Endometrial microvascular endothelial cells (primary cell): ENCODE measurements around the gene PPARGC1A. TPM values are rescaled to one million over a fixed set of nuclear protein-coding genes. Genes with fewer than 3 reads are reported as not detected.

ENCODE experiments used
- in situ Hi-C: cut with HindIII; loops from 2 replicates; pipeline ENCODE4 v1.10.0; 2017; ENCODE audit warnings: low sequenced_read_pairs, low pct_unique_long_range_greater_than_20kb; ENCODE audit errors: inconsistent ontology term
- total RNA-seq: library from RNA; depleted of rRNA; stranded (reverse); fragments of >200 nt; gene quantifications from one replicate; pipeline ENCODE4 v1.2.3, GENCODE V29; 2015; ENCODE audit errors: inconsistent ontology term

The PPARGC1A gene
- total RNA-seq, 1 donor from 2014 or later = not detected

DNA sequence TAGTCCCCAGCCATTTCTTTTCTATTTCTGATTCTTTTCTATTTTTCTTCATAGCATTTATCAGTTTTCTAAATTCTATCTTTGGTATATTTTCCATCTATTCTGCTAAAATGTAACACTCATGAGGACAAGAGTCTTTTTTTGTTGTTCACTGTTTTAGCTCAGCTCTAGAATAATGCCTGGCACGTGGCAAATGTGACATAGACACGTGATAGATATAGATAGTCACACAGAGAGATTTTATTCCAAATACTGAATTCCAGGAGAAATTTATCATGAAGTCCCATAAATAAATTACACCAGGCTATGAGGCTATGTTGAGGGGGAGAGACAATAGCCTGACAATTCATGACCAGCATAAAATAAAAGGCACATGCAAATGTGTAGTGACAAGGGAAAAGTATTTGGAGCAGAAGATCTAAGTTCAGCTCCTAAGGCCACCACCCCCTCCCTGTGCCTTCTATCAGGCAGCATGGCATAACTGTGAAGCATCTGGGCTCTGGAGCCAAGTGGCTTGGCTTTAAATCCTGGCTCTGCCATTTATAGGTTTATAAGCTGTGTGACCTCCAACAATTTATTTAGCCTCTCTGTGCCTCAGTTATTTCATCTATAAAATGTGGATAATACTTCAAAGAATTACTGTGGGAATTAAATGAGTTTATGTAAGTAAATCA lies 25.7 kb upstream of the PPARGC1A start:
- in situ Hi-C loops = no loop called here

DNA sequence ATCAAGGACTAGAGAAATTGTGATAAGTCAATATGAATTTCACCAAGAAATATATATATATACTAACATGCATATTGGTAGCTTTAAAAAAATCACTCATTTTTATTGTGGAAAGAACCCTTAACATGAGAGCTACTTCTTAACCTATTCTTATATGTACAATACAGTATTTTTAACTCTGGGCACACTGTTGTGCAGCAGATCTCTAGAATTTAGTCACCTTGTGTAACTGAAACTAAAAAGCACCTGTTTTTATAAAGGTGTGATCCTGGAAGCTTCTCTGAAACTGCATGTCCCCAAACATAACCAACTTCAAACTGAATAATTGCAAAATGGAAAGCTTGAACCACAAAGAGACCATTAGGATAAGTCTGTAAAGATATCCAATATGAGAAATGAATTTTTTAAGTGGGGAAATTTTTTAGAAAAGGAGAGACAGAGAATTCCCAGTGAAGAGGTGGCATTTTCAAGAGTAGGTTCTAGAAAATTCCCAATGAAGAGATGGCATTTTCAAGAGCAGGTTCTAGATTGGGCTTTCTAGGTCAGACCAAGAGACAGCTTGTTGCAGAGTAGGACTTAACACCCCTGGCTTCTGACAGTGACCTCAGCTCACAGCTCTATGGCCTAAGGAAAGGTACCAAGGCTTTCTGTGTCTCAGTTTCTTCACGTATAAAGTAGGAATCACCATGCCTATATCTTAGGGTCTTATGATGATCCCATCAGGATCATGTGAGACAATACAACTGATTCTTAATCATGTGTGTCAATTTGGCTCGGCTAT lies 22.0 kb upstream of the PPARGC1A start:
- in situ Hi-C loops = no loop called here

DNA sequence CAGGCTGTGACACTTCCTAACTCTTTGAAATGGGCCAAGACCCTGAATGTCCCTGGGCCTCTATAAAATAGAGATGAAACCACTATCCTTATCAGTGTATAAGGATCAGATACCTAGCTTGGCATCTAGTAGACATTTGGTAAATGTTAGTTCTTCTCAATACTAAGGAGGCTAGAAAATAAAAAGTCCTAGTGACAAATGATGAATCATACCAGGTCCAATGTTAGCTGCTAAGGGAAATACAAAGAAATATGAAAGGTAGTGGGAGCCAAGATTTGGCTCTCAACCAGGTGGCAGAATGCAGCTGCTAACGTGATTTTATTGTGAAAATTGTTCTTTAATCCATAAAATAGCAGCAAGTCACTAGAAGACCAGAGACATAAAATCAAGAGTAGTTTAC lies 19.8 kb upstream of the PPARGC1A start:
- in situ Hi-C loops = no loop called here

DNA sequence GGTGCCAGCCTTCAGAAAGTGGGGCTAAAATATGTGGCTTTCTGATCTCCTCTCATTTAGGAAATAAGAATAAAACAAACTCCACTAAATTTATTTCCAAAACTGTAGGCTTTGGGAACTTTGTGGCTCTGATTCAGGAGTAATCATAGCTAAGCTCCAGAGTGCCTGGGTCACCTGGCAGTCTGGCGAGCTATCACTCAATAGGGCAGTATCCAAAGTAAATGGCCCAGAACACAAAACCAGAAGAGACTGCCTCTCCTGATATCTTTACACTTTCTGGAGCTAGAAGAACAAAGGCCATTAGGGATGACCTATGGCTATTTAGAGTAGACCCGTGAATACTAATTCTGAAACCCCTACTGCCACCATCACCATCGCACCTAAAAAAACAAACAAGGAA lies 17.0 kb upstream of the PPARGC1A start:
- in situ Hi-C loops = no loop called here

DNA sequence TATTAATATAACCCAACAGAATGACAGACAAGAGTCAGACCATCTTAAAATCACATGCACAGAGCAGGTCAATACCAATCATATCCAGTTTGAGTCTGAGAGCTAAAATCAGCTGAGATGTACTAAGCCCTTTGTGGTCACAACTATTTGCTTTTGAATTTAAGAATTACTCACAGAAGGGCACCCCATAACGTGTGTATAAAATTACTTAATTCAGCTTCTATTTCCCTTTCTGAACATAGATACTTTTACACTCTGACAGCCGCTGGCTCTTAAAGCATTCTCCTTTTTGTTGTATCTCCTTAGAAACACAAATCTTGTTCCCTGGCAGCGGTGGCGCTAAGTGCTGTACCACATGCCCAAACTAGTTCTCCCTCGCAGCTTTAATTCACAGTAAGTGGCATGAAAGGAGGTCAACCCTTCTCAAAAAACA lies 14.8 kb upstream of the PPARGC1A start:
- in situ Hi-C loops = no loop called here

DNA sequence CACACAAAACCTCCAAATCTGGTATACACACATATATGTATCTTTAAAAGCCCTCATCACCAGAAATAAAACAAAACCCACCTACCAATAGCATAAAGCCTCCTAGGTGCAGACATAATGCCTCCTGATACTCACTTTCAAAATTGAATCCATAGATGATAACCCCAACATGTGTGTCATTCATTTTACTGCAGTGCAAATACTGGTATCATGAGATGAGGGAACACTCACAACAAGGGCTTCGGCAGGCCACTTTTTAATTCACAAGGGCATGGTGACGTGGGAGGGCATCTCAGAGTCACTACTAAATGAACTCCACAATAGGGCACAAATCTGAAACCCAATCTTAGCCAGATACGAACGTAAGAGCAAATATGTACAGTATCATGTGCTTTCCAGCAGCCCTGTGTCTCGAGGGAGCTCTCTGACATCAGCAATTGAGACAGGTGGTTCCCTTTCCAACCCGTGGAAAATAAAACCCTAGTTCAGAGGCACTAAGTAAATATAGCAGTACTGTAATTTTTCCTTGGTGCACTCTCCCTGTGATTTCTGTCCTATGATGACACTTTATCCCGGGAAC lies 14.1 kb upstream of the PPARGC1A start:
- in situ Hi-C loops = no loop called here

DNA sequence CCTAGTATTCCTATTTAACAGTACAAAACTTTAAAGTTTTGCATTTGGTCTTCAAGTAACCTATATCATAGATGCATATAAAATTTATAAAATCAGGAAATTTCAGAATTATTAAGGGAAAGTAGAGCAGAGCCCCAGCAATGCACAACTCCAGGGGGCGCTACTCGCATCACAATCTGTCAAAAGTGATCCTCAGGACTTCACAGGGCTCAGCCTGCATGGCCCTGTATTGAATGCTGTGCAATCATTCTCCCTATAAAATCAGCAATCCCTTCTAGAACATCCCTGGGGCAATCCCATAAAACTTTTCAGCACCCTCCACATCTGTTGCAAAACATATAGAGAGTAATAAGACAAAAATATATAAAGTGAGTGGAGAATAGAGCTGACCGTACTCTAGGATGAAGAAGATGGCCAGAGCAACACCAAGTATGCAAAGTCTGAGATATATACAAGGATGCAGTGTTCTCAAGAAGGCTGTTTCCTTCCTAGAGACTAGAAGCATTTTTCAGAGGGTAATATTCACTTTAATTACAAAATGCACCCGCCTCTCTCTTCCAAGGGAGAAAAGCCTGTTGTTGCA lies 12.5 kb upstream of the PPARGC1A start:
- in situ Hi-C loops = no loop called here

DNA sequence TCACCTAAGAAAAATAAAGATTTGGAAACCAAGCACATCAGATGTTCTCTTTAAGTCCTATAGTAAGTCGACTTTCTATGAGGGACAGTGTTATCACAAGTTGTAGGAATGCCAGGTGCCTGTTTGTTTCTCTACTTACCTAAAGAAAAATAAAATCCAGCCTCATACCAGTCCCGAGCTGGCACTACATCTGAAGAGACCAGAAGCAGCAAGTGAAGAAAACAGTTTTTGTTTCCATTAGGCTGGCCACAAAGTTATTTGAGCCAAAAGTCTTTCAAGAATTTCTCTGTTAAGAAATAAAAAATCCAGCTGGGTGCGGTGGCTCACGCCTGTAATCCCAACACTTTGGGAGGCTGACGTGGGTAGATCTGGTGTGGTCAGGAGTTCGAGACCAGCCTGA lies 10.8 kb upstream of the PPARGC1A start:
- in situ Hi-C loops = no loop called here

DNA sequence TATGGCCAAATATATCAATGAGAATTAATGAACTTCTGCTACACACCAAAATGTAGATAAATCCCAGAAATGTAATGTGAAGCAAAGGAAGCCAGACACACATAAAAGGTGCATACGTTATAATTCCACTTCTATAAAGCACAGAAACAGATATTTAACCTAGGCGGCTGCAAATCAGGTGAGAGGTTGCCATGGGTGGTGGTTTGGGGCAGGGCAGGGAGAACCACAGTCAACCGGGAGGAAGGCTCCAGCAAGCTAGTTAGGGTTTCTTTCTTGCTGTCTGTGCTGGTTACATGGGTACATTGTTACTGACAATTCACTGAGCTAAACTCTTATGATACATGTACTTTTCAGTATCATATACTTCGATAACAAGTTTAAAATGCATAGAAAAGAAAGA lies 9.7 kb upstream of the PPARGC1A start:
- in situ Hi-C loops = no loop called here

DNA sequence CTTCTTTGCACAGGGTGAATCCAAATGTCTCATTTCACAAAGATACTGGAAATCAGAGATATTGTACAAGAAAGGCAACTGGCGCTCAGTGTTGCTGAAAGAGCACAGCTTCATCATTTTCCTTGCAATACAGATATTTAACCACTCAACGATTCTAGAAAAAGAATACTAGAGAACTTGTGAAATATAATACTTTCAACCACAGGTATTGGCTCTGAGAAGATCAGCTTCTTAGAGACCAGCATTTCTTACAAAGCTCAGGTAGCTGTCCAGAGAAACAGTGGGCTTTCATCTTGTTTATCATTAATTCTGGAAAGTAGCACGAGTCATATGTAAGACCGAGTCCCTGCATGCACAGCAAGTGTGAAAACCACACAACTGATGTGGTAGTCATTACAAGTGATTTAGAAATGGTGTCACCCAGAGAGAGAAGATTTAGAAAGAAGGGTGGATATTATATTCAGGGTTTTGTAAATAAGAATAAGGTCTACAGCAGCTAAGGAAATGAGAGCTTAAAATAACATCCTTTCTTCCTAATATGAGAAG lies 7.8 kb upstream of the PPARGC1A start:
- in situ Hi-C loops = no loop called here

DNA sequence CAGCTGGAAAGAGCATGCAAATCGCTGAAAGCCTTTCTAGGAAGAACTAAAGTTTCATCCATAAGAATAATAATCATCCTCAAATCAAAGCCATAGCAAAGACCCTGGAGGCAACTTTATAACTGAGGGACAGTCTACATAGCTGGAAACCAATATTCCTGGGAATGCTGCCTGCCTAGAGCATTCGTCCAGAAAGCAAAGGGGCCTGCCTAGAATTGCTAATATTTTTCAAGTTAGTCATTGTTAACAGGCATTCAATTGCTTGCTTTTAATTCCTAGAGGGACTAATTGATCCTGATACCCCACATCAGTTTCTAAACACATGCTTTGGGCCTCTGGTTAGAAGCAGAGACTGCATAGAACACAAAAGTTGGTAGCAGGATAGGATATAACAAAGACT lies 4.2 kb upstream of the PPARGC1A start:
- in situ Hi-C loops = no loop called here

DNA sequence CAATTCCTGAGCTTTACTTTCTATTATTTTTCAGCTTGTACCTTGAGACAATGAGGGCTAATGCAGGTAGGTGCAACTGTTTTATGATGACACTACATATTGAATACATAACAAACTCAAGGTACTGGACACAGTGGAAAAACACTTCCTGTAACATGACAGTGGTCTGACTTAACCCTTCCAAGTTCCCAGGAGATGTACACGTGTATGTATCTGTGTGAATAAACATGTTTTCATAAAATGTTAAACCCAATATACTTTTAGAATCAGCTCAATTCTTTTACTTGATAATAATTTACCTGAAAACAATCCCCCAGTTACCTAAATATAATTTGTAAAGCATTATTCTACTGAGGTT lies 1.2 kb upstream of the PPARGC1A start:
- in situ Hi-C loops = no loop called here

DNA sequence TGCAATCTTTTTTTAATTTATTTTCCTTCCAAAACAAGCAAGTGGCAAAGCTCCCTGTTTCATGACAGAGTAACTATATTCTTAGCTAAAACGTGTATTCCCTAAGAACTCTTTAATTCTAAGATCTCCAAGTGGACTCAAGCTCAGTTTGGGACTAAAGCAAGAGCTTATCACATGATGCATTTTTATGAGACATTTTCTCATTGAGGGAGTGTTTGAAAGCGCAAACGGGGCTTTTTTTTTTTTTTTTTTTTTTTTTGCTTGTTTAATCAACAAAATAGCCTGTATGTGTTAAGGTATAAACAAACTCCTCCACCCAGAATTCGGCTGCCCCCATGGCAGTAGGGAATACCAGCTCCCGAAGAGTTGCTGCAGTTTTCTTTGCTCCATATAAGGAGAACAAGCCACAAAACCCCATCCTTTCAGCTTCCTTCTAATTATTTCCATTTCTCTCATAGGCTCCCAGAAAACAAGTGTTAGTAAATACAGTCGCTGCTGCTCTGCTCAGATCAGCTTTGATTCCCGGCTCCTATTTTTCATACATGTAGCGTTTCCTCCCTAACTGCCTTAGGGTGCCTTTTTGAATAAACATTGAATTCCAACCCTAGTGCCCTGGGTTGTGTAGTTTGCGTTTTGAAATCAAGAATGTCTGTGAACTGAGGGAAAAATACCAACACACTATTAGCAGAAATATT lies 669 bp upstream of the PPARGC1A start:
- in situ Hi-C loops = no loop called here

DNA sequence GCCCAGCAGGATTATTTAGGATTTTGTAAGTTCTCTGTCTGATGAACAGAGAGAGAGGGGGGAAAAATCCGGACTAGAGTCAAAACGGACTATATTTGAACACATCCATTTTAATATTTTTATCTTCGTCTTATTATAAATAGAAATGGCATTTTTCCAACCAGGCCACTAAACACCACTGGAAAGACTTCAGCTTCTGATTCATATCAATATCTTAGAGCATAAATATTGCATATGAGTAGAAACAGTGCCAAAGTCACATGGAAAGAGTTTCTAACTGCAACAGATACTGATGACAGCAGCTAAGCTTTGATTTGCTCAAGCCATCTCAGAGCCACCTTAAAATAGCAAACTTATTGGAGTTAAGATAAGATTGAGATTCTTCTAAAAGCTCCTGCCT lies 456 bp downstream of the PPARGC1A start:
- in situ Hi-C loops = no loop called here

DNA sequence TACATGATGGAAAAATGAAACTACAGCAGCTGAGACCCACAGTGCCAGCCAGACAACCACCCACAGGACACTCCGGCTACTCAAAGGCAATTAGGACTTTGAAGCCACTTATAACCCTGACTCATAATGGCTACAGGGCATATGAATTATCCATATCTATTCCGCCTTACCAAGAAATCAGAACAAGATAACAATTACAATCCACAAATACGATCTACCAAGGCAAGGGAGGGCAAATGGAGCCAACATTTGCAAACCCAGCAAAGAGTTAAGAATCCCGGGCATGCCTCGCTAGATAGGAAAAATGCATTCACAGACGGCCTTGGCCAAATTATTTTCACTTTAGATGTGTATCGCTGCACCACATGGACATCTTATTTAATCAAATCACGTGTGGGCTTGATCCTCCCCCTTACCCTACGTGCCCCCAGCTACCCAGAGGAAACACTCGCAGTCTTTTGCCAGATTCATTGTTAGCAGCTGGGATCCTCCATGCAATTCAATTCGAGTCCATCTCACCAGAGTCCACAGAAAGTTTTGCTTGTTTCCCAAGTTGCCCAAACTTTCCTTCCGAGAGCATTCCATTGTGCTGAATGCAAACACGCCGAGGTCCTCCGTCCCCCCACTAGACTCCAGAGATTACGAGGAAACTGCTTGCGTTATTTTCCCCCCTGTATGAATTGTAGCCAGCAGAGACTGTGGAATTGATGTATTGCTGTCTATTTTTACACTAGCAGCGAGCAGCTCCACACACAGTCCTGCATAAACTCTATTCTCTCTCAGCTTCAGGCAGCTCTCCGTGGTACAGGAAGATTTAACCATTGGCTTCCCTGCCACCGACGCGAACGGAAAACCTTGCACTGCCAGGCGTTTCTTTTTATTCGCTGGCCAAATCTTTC lies 1.2 kb downstream of the PPARGC1A start:
- in situ Hi-C loops = no loop called here

DNA sequence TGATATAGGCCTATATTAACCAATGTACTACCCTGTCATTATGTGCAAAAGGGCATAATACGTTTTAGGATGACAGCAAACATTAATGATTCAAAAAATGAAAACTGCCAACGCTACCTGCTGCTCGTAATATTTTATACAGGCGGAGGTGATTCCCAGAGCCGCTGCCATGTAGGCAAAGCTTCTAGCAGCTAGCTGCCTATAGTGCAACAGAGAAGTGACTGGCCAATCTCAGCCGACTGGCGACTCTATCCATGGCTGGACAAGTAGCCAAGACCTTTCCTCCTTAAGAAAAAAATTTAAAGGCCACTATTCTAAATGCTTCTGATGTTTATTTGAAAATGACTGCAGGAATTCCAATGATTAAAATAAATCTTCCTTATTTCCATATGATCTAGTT lies 1.9 kb downstream of the PPARGC1A start:
- in situ Hi-C loops = no loop called here

DNA sequence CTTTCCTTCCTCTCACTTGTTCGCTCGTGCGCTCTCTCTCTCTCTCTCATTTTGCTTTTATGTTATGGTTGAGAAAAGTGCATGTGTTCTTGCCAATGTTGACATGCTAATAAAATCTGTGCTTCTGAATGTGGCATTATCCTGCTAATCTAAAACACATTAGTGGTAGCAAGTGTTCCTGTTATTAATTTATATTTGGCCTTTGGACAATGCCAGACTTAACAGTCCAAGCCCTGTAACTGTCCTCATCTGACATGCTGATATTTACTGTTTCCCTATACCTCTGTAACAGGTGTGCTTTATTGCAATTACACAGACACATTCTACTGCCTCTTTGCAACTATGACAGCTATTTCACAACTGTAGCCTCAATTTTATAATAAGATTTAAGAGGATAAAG lies 2.7 kb downstream of the PPARGC1A start:
- in situ Hi-C loops = no loop called here

DNA sequence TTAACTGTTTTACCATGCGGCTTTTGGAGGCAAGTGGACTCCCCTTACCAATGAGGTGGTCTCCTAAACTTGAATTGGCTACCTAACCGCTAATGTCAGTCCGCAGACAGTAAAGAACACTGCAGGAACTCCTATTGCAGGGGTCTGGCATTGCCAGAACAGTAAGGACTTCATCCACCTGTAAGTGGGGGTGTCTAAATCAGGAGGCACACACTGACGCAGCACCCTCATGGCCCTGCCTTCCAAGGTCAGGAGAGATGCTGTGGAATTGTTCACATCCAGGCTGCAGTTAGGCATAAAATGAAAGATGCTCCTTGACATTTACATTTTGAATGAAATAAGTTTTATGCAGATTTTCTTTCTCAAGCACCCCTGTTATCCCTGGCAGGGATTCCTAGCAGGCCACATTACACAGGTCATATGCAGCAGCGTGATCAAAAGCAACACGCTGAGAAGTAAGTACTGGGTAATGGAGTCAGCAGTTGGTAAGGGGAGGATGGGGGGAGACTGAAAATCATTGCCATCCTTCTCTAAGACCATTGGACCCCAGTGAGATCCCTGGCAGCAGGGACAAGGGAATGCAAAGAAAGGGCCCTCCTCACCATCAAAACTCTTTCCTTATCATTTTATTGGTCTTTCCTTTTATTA lies 3.8 kb downstream of the PPARGC1A start:
- in situ Hi-C loops = no loop called here
